GM18502 (cell line): ENCODE results near the gene CLDN6.

Experiments used
- ATAC-seq: cut with Tn5 transposase; IDR thresholded peaks from one replicate; pipeline ENCODE4 v1.9.1; 2021; ENCODE audit warnings: mild to moderate bottlenecking; ENCODE audit not compliant: unreplicated experiment, poor library complexity

The CLDN6 gene

DNA sequence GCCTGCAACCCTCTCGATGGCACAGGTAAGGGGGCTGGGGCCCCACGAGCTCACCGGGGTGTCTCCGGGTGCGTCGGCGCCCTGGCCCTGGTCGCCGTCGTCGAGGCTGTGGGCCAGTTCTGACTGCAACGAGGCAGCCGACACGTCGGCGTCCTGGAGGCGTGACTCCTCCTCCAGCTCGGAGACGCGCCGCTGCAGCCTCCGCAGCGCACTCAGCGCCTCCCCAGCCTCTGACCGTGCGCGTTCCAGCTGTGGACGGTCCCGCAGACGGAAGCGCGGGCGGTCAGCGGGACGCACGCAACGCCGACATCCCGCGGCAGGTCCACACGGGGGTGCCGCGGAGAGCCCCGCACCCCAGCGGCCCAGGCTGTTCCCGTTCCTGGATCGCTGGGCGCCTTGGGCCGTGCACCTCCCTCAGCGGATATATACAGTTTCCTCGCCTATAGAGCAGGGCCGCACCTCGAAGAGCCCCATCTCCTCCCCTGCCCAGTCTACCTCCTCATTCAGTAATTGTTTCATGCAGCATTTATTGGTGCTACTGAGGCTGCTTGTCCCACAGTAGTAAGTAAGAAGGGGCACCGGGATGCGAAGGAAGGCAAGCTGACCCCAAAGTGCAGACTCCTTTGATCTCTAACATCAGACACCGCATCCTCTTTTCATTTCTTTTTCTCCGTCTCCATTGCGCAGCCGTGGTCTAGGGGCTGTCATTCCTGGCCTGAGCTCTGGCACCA lies 11.7 kb upstream of the CLDN6 start:
- no peak for ATAC-seq

DNA sequence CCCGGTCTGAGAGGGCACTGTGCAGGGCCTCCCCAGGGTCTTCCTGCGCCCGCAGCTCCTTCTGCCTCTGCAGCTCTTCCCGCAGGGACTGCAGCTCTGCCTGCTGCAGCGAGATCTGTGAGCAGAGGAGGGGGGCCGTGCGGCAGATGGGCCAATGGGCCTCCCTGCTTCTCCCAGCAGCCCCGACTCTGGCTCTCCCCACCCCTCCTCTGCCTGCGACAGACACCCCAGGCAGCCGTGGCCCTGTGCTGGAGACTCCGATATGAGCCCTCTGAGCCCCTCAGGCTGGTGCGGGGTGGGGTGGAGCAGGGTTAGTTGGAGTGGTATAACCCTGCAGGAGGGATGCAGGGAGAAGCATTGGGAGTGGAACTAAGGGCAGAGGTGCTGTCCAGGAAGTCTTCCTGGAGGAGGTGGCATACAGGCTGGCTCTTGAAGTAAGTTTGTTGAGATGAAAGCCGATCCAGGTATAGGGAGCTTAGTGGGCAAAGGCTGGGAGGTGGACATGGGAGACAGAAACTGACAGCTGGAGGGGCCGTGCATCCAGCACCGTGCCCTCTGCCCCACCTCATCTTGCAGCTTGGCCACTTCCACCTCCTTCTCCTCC lies 10.8 kb upstream of the CLDN6 start:
- ATAC-seq: no peak

DNA sequence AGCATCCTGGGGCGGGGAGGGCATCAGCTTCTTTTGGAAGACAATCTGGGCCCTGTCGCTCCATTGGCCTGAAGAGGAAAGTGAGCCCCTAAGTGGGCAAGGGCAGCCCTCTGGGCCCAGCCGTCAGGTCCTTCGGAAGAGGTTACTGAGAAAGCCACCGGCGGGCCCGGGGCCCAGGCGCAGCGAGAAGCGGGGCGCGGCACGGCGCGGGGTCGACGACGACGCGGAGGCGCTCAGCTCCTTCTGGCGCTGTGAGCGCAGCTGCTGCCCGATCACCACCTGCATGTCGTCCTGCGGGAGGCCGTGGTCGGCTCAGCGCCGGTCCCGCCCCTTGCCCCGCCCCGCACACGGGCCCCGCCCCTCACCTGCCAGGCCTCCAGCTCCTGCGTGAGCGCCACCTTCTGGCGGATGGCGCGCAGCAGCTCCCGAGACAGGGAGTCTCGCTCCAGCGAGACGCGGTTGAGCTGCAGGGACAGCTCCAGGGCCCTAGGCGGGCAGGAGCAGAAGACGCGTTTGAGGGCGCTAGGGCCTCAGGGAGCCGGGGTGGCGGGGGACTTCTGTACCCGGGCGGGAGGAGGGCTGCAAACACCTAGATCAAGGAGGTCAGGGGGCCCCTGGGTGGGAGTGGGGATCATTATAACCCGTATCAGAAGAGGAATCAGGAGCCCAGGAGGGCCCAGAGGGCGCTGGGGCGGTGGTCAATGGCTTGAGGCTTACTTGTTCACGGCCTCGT lies 10.2 kb upstream of the CLDN6 start:
- ATAC-seq: no peak

DNA sequence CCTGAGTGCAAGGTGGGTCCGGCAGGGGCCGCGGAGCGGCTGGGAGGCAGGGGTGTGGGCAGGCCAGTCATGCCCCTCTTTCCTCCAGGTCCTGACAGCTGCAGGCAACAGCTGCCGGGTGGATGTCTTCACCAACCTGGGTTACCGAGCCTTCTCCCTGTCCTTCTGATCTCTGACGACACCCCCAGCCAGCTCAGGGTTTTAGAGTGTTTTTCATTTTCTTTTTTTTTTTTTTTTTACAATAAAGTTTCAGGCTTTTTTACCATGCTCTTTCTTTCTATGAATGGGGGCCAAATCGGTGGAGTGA lies 9.5 kb upstream of the CLDN6 start:
- no peak for ATAC-seq

DNA sequence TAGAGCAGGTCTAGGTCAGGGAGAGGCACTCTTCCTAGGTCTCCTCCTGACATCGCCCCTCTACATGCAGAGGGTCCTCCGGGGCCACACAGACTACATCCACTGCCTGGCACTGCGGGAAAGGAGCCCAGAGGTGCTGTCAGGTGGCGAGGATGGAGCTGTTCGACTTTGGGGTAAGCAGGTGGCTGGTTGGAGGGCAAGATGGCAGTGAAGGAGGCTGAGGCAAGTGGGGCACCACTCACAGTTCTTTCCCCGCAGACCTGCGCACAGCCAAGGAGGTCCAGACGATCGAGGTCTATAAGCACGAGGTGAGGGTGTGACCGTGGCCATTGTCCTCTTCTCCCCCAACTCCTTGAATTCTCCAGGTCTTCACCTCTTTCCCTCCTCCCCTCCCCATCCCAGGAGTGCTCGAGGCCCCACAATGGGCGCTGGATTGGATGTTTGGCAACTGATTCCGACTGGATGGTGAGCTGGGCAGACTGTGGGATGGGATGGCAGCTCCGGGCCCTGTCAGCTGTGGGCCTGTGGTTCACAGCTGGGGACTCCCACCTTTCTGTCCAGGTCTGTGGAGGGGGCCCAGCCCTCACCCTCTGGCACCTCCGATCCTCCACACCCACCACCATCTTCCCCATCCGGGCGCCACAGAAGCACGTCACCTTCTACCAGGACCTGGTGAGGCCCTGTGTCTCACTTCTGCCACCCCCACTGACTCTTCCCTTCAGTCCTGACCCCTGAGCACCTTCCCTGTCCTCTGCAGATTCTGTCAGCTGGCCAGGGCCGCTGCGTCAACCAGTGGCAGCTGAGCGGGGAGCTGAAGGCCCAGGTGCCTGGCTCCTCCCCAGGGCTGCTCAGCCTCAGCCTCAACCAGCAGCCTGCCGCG lies 8.9 kb upstream of the CLDN6 start:
- no peak for ATAC-seq

DNA sequence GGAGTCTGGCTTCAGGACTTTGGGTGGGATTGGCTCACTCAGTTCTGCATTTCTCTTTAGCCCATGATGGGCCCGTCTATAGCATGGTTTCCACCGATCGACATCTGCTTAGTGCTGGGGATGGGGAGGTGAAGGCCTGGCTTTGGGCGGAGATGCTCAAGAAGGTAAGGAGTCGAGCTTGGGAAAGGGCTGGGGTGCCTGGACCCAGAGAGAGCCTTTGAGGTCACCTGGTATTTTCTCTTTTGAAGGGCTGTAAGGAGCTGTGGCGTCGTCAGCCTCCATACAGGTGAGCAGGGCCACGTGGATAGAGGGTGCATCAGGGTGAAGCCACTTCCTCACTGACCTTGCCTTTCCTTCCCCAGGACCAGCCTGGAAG lies 8.0 kb upstream of the CLDN6 start:
- ATAC-seq: no peak

DNA sequence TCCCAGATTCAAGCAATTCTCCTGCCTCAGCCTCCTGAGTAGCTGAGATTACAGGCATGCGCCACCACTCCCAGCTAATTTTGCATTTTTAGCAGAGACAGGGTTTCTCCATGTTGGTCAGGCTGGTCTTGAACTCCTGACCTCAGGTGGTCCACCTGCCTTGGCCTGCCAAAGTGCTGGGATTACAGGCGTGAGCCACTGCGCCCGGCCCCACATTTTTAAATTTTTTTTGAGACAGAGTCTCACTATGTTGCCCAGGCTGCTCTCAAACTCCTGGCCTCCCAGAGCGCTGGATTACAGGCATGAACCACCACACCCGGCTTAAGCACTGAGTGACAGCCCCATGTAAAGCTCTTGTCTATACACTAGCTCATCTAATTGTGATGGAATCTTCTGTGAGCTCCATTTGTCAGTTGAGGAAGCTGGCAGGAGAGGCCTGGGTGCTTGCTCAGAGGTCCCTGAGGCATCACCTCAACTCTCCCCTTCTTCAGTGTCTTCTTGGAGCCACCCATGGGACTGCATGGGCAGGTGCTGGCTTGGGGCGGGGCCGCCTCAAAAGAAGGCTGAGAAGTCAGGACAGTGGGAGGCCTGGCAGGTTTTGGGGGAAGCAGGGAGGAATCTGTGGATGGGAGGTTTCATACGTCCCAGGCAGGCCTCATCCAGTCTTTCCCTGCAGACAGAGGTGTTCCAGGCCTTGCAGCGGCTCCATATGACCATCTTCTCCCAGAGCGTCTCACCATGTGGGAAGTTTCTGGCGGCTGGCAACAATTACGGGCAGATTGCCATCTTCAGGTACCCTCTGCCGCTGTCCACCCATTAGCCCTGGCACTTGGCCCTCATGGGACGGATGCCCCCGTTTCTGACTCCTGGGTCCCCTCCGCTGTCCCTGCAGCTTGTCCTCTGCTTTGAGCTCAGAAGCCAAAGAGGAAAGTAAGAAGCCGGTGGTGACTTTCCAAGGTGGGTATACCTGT lies 7.3 kb upstream of the CLDN6 start:
- no peak for ATAC-seq

DNA sequence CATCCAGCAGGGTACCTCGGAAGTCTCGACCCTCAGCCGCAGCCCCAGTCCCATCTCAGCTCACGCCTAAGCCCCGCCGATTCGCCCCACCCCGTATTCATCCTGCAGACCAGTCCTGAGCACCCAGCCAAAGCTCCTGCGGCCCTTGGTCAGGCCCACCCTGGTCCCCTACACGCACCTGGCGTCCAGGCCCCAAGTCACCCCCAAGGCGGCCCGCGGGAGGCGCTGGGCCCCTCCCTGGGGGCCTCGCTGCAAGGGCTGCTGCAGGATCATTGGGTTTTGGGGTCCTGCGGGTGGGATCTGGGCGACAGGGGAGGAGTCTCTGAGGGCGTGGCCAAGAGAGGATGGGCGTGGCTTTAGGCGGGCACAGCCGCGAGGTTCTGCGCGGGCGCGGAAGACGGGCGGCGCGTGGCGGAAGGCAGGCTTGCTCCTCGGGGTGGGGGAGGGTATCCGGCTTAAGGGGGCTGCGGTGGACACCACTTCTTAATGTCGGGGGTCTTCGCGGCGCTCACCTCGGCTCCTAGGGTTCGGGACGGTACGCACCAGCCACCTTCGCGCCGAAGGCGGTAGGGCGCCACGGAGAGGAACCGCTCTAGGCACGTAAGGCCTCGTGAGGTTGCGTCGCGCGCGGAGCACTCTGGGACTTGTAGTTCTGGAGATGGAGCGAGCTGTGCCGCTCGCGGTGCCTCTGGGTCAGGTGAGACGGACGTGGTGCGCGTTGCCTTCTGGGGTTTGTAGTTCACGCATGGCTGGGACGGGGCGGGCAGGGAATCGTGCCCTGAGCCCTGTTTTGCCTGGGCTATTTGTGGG lies 5.9 kb upstream of the CLDN6 start, which contains the start of the genes HCFC1R1 and THOC6:
Gene HCFC1R1 (minus strand): TSS at position 274 of the 810 bp plus-strand sequence. CDS start 1 bp downstream, at position 273.
Gene THOC6 (plus strand): TSS at position 367 of the 810 bp plus-strand sequence. CDS start 292 bp downstream, at position 659.
- ATAC-seq: peak; percentile 71

DNA sequence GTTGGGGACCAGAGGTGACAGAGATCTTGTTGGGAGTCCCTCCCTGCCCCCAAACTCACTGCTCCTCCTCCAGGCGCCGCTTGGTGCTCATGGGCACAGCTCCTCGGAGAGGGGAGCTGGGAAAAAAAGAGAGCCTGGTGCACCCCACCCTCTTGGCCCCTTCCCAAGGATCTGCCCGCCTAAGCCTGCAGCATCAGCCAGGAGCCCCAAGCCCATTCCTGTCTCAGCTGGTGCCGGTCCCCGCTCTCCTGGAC lies 5.4 kb upstream of the CLDN6 start:
- no peak for ATAC-seq

DNA sequence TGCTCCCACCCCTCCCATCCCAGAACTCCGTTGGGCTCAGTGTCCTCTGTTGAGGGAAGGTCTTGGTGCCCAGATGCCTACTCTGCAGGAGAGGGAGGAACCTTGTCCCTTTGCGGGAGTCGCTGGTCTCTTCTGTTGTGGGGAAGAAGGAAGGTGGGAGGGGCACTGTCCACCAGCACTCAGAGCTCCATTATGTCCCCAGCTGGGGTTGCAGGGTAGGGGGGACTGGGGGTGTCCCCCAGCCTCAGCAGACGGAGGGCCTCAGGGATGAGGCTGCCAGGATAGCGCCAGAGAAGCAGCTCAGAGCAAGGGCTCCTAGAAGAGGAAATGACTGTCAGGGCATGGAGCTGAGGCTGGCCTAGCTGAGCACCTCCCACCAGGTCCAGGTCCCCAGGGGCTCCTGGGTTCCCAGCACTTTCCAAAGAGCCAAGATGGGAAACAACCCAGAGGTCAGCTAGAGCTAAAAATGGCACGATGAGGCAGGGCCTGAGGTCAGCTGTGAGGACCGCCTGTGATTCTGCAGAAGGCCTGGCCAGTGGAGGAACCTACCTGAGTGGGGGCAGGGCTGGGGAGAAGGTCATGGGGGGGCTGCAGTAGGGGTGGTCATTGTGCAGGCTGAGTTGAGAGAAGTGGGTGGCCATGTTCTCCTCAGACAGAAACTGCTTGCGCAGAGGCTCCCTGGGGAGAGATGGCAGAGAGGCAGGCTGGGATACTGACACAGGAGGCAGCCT lies 4.9 kb upstream of the CLDN6 start:
- ATAC-seq: no peak

DNA sequence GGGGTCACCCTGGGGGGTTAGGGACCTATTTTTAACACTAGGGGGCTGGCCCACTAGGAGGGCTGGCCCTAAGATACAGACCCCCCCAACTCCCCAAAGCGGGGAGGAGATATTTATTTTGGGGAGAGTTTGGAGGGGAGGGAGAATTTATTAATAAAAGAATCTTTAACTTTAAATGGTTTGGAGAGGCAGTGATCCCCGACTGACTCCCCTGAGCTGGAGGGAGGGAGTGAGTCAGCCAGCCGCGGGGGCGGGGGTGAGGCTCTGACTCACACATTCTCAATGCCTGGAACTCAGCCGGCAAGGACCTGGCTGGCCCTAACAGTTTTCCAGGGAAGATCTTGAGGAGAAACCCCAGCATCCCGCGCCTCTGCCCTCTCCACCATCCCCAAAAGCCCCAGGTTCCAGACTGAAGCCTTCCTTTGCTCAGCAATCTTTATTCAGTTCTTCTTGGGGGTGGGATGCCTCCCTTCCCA lies 4.3 kb upstream of the CLDN6 start:
- ATAC-seq: no peak

DNA sequence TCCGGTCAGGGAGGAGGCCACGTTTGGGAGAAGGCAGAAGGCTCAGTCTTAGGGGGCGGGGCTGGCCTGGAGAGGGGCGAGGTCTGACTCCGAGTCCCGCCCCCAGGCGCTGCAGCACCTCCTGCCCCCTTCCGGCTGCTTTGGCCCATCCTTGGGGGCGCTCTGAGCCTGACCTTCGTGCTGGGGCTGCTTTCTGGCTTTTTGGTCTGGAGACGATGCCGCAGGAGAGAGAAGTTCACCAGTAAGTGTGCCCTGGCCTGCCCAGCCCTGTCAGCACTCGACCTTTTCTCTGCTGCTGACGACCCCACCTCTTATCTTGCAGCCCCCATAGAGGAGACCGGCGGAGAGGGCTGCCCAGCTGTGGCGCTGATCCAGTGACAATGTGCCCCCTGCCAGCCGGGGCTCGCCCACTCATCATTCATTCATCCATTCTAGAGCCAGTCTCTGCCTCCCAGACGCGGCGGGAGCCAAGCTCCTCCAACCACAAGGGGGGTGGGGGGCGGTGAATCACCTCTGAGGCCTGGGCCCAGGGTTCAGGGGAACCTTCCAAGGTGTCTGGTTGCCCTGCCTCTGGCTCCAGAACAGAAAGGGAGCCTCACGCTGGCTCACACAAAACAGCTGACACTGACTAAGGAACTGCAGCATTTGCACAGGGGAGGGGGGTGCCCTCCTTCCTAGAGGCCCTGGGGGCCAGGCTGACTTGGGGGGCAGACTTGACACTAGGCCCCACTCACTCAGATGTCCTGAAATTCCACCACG lies 3.6 kb upstream of the CLDN6 start:
- ATAC-seq: no peak

DNA sequence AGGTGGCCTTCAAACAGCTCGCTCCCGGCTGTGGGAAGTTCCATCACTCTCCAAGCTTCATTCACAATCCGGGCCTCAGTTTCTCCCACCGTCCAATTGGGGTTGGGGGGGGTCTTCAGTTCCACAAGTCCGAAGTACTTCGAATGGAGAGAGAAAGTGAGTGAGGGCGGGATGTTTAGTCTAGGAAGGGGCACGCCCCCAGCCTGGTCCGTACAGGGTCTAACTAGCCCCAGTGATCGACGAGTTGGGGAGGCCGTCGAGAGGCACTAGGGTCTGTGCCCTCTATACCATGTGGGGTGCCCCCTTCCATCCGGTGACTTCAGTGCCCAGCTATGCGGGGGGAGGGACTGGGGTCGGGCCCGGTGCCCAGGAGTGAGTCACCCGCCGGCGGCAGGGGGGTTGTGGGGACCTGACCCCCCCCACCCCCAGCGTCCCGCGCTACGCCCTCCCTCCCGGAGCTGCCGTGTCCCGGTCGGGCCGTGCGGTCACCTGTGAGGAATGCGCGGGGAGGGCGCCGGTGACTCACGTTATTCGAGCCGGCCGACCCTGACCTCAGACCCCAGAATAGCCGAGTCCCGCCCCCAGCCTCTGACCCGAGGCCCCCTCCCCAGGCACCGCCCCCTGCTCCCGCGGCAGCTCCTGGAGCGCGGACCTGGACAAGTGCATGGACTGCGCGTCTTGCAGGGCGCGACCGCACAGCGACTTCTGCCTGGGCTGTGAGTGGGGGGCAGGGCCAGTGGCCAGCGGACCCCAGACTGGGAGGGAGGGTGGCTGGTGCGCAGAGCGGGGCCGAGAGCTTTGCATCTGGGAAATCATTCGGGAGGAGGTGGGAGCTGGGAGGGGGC lies 2.8 kb upstream of the CLDN6 start:
- no peak for ATAC-seq

DNA sequence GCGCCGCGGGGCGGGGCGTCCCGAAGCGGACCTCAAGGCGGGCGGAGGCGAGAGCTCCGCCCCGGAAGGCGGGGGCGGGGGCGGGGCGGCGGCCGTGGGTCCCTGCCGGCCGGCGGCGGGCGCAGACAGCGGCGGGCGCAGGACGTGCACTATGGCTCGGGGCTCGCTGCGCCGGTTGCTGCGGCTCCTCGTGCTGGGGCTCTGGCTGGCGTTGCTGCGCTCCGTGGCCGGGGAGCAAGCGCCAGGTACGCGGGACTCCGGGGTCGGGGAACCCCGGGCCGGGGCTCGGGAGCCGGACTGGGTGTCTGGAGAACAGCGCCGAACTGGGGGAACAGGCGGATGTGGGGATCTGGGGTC lies 2.2 kb upstream of the CLDN6 start, which contains the start of gene TNFRSF12A:
Gene TNFRSF12A (plus strand): TSS at position 122 of the 357 bp plus-strand sequence. CDS start 30 bp downstream, at position 152.
- no peak for ATAC-seq

DNA sequence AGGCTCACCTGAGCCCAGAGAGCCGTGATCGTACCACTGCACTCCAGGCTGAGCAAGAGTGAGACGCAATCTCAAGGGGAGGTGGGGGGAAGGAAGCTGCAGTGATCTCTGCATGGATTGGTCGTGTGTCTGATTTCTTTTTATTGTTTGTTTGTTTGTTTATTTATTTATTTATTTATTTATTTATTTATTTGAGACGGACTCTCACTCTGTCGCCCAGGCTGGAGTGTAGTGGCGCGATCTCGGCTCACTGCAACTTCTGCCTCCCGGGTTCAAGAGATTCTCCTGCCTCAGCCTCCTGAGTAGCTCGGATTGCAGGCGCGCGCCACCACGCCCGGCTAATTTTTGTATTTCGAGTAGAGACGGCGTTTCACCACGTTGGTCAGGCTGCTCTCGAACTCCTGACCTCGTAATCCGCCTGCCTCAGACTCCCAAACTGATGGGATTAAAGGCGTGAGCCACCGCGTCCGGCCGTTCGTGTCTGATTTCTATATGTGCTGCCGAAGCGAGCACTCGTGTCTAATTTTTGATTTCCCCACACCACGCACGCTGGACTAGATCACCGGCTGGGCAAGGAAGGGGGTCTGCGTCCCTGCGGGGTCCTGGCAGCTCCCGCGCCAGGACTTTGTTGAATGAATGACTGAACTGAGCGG lies 1.7 kb upstream of the CLDN6 start:
- ATAC-seq: no peak

DNA sequence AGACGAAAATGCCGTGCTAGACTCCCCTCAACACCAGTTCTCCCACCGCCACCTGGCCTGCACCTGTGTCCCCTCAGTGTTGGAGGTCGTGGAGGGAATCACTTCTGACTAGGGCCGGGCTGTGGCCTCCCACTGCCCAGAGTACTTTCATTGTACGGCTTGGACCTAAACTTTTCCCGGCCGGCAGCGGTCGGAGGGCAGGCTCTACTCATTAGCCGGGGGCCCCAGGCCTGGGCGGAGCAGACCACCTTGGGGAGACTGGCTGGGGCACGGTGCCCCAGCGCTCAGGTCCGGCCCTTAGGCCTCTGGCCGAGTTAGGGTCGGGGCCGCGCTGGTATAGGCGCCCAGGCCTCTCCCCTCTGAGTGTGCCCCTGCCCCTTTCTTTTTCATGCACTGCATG lies 639 bp downstream of the CLDN6 start:
- no peak for ATAC-seq
